SH-SY5Y (cell line): Measurements from ENCODE around the gene RPP21.

ENCODE experiments used
- GATA2 ChIP-seq: IDR thresholded peaks from 2 replicates; pipeline ENCODE4 v1.6.1; 2011; ENCODE audit warnings: mild to moderate bottlenecking, low read depth, low read length
- GATA3 ChIP-seq: IDR thresholded peaks from 2 replicates; pipeline ENCODE4 v1.6.1; 2011; ENCODE audit warnings: low read depth, mild to moderate bottlenecking, low read length, moderate library complexity

The RPP21 gene

GRCh38 chr6:30344868-30345671, at the start of gene RPP21:
Gene RPP21 (plus strand): TSS chr6:30345156. CDS start chr6:30345172, 16 bp downstream.
- no peak for TF ChIP-seq GATA2
- TF ChIP-seq GATA3 = no peak

- TF ChIP-seq GATA2 (no peak), GATA3 (no peak)
These were observed 49.1 kb upstream of the RPP21 start for GRCh38 chr6:30295837-30296236.

- no peak for TF ChIP-seq GATA2
- TF ChIP-seq GATA3 = no peak
These were observed 41.0 kb upstream of the RPP21 start for GRCh38 chr6:30304002-30304401.

GRCh38 chr6:30311101-30311500, 33.9 kb upstream of the RPP21 start:
- TF ChIP-seq GATA3 (no peak), GATA2 (no peak)

GRCh38 chr6:30311671-30312070, 33.3 kb upstream of the RPP21 start:
- no peak for TF ChIP-seq GATA2
- no peak for TF ChIP-seq GATA3

- no peak for TF ChIP-seq GATA2
- no peak for TF ChIP-seq GATA3
These were observed 32.7 kb upstream of the RPP21 start for GRCh38 chr6:30312266-30312665.

GRCh38 chr6:30312676-30313321, 32.2 kb upstream of the RPP21 start:
- no peak for TF ChIP-seq GATA2
- TF ChIP-seq GATA3 = no peak

GRCh38 chr6:30315156-30315555, 29.8 kb upstream of the RPP21 start:
- TF ChIP-seq GATA2 (no peak), GATA3 (no peak)

- TF ChIP-seq GATA3 = no peak
- TF ChIP-seq GATA2 = no peak
These were observed 26.9 kb upstream of the RPP21 start for GRCh38 chr6:30317913-30318589.

GRCh38 chr6:30319146-30319835, 25.7 kb upstream of the RPP21 start:
- TF ChIP-seq GATA3 (no peak), GATA2 (no peak)

GRCh38 chr6:30321692-30322388, 23.1 kb upstream of the RPP21 start:
- TF ChIP-seq GATA3 = no peak
- no peak for TF ChIP-seq GATA2

GRCh38 chr6:30322527-30323501, 22.1 kb upstream of the RPP21 start:
- TF ChIP-seq GATA2 = no peak
- TF ChIP-seq GATA3 = no peak

GRCh38 chr6:30323806-30324205, 21.1 kb upstream of the RPP21 start:
- no peak for TF ChIP-seq GATA2
- no peak for TF ChIP-seq GATA3
